Esophagus muscularis mucosa (tissue), 4 donors: Measurements from ENCODE around the gene AIDA. TPM values are rescaled to one million over a fixed set of nuclear protein-coding genes. Genes with fewer than 3 reads are reported as not detected.

Source experiments
- DNase-seq: peaks from one replicate; pipeline ENCODE4 v3.0.0-alpha.2; 2017; ENCODE audit errors: extremely low spot score
- H3K27ac ChIP-seq, 4 donors: fragments of 200-600 bp; sonication (generic); replicated peaks in 1 of 4; 1 replicate in 3 of 4; 2 replicates in 1 of 4; pipeline ENCODE4 v1.5.1; 2016 to 2019; ENCODE audit warnings: mild to moderate bottlenecking in 1 of 4
- H3K27me3 ChIP-seq, 4 donors: fragments of 200-600 bp; sonication (generic); one replicate each; pipeline versions ENCODE4 v1.5.1 to v1.6.0; 2016 to 2019
- H3K36me3 ChIP-seq, 4 donors: fragments of 200-600 bp; sonication (generic); one replicate each; pipeline ENCODE4 v1.5.1; 2016 to 2019
- H3K4me1 ChIP-seq, 4 donors: fragments of 200-600 bp; sonication (generic); one replicate each; pipeline ENCODE4 v1.5.1; 2016 to 2019
- H3K4me3 ChIP-seq, 4 donors: fragments of 200-600 bp; sonication (generic); 1 replicate in 2 of 4; 2 replicates in 2 of 4; pipeline ENCODE4 v1.5.1; 2016 to 2019; ENCODE audit warnings: mild to moderate bottlenecking in 4 of 4, moderate library complexity in 1 of 4
- H3K9me3 ChIP-seq, 4 donors: fragments of 200-600 bp; sonication (generic); 1 replicate in 3 of 4; 2 replicates in 1 of 4; pipeline ENCODE4 v1.5.1; 2016 to 2019
- CTCF ChIP-seq, 3 experiments: fragments of 200-600 bp in 2 of 3; fragments of 450-650 bp in 1 of 3; sonication (generic) in 2 of 3; IDR thresholded peaks; one replicate each; pipeline ENCODE4 v1.5.1; 2017 to 2019; ENCODE audit warnings: antibody characterized with exemption in 3 of 3, mild to moderate bottlenecking in 2 of 3, moderate library complexity in 1 of 3
- EP300 ChIP-seq: sonication (generic); formaldehyde crosslinking; IDR thresholded peaks from one replicate; pipeline ENCODE4 v1.6.1; 2017; ENCODE audit warnings: antibody characterized with exemption
- POLR2A ChIP-seq: fragments of 450-650 bp; IDR thresholded peaks from one replicate; pipeline ENCODE4 v1.6.1; 2017; ENCODE audit warnings: antibody characterized with exemption, moderate library complexity, mild to moderate bottlenecking, low read depth
- POLR2AphosphoS5 ChIP-seq, 2 donors: sonication (generic); formaldehyde crosslinking; IDR thresholded peaks; one replicate each; pipeline ENCODE4 v1.6.1; 2017; ENCODE audit warnings: antibody characterized with exemption in 2 of 2
- WGBS: methylation state at CpG from one replicate; pipeline ENCODE4 v1.1.5; 2018; 5-methylcytosine and 5-hydroxymethylcytosine counted together
- intact Hi-C: fragments of 100-400 bp; cut with DNase I; formaldehyde crosslinking; loops from one replicate; pipeline ENCODE4 v1.15.1; 2023
- total RNA-seq, 4 donors: library from RNA; depleted of rRNA; stranded (reverse); fragments of >200 nt; gene quantifications; one replicate each; pipeline versions ENCODE4 v1.1.0 to v1.2.1, GENCODE V29; 2016

The AIDA gene
- total RNA-seq, 4 donors from 2014 or later = 94.3 to 120 (median 99.8) TPM

- Histone ChIP-seq H3K36me3 (peaks cover 71 to 100% (median 93%) of the 10 kb centered on the region in 4 donors), H3K27me3 (no peaks in the 10 kb centered on the region), H3K4me1 (no peaks in the 10 kb centered on the region), H3K9me3 (no peaks in the 10 kb centered on the region), H3K4me3 (no peak overlapping the region), H3K27ac (no peak overlapping the region)
- intact Hi-C loops = no loop called here
- DNase-seq = no peak
- no peak for TF ChIP-seq EP300
- TF ChIP-seq POLR2AphosphoS5 (IDR thresholded peaks at IDR 0.05) = no peak
- no peak for TF ChIP-seq POLR2A
- TF ChIP-seq CTCF (IDR thresholded peaks at IDR 0.05) = no peak
- WGBS = 68% methylated on average over 5 of the region's 5 CpGs
Observed at GRCh38 chr1:222654849-222655248, 57.4 kb downstream of the AIDA start.

- WGBS = 91% methylated on average over 2 of the region's 2 CpGs
- no peak for DNase-seq
- Histone ChIP-seq H3K9me3 (no peaks in the 10 kb centered on the region), H3K4me3 (no peak overlapping the region), H3K4me1 (no peaks in the 10 kb centered on the region), H3K27ac (no peak overlapping the region), H3K27me3 (no peaks in the 10 kb centered on the region), H3K36me3 (peaks cover 57 to 100% (median 86%) of the 10 kb centered on the region in 4 donors)
- intact Hi-C loops = no loop called here
- no peak for TF ChIP-seq EP300
- TF ChIP-seq CTCF (IDR thresholded peaks at IDR 0.05) = no peak
- TF ChIP-seq POLR2AphosphoS5 (IDR thresholded peaks at IDR 0.05) = no peak
- no peak for TF ChIP-seq POLR2A
Observed at GRCh38 chr1:222653178-222653827, 59.0 kb downstream of the AIDA start.

GRCh38 chr1:222652676-222653075 lies 59.6 kb downstream of the AIDA start:
- Histone ChIP-seq H3K4me1 (no peaks in the 10 kb centered on the region), H3K4me3 (no peak overlapping the region), H3K9me3 (no peaks in the 10 kb centered on the region), H3K27ac (no peak overlapping the region), H3K27me3 (no peaks in the 10 kb centered on the region), H3K36me3 (peaks cover 51 to 99% (median 84%) of the 10 kb centered on the region in 4 donors)
- WGBS = 100% methylated on average over 1 of the region's 1 CpG
- TF ChIP-seq EP300 (no peak), POLR2AphosphoS5 (IDR thresholded peaks at IDR 0.05) (no peak), POLR2A (no peak), CTCF (IDR thresholded peaks at IDR 0.05) (no peak)
- no peak for DNase-seq
- intact Hi-C loops = no loop called here

GRCh38 chr1:222644636-222644980 lies 67.7 kb downstream of the AIDA start:
- intact Hi-C loops = loop anchor here (10.0 kb wide), 1 partner anchor 70 kb away; the partner anchor contains the start of genes AIDA and BROX
- Histone ChIP-seq H3K9me3 (no peaks in the 10 kb centered on the region), H3K36me3 (peaks cover 0 to 34% (median 17%) of the 10 kb centered on the region in 4 donors), H3K27ac (peak overlapping the region; percentile 89 to 93 (median 90)), H3K4me3 (peak overlapping the region; percentile 66 to 90 (median 84)), H3K4me1 (peaks cover 16 to 20% (median 16%) of the 10 kb centered on the region in 4 donors), H3K27me3 (no peaks in the 10 kb centered on the region)
- TF ChIP-seq CTCF (IDR thresholded peaks at IDR 0.05) (no peak), POLR2AphosphoS5 (IDR thresholded peaks at IDR 0.05) (no peak), POLR2A (no peak), EP300 (no peak)
- no peak for DNase-seq
- 0% methylated on average over 5 of the region's 5 CpGs for whole genome bisulfite sequencing
